Right lung (tissue), 5 donors: Measurements from ENCODE around the gene KLHL14. TPM values are rescaled to one million over a fixed set of nuclear protein-coding genes. Genes with fewer than 3 reads are reported as not detected.
"Not testable (repeated sequence)": the region's sequence is repeated elsewhere in the genome, so short reads cannot be mapped to it uniquely, and the experiment has no call there.

Source experiments
- DNase-seq, 2 donors: peaks; one replicate each; pipeline ENCODE4 v3.0.0-alpha.2; 2013
- polyA plus RNA-seq, 5 donors: library from polyadenylated mRNA; unstranded; fragments of 120-200 nt; gene quantifications; one replicate each; pipeline versions ENCODE4 v1.2.1 to v1.2.3, GENCODE V29; 2013; ENCODE audit warnings: inconsistent platforms in 1 of 5, low replicate concordance in 1 of 5; ENCODE audit not compliant: insufficient read length in 5 of 5, insufficient read depth in 1 of 5

KLHL14 gene
- polyA plus RNA-seq, 5 donors: 0.78 to 1.5 (median 0.96) TPM

- no peak for DNase-seq
Observed at GRCh38 chr18:32722279-32722678, 50.5 kb downstream of the KLHL14 start.

- DNase-seq: no peak
Observed at GRCh38 chr18:32717126-32717525, 55.7 kb downstream of the KLHL14 start.

GRCh38 chr18:32714571-32715148, 58.2 kb downstream of the KLHL14 start:
- DNase-seq: peak; percentile 53 to 62

GRCh38 chr18:32712860-32713259, 60.0 kb downstream of the KLHL14 start:
- DNase-seq: no peak

GRCh38 chr18:32711862-32712261, 61.0 kb downstream of the KLHL14 start:
- no peak for DNase-seq

- DNase-seq: no peak
Observed at GRCh38 chr18:32707586-32707985, 65.2 kb downstream of the KLHL14 start.

GRCh38 chr18:32707147-32707546, 65.7 kb downstream of the KLHL14 start:
- no peak for DNase-seq

- no peak for DNase-seq
Observed at GRCh38 chr18:32701313-32701712, 71.5 kb downstream of the KLHL14 start.

GRCh38 chr18:32698153-32698552, 74.7 kb downstream of the KLHL14 start:
- DNase-seq: no peak

- DNase-seq: no peak
Observed at GRCh38 chr18:32696376-32696775, 76.4 kb downstream of the KLHL14 start.

- no peak for DNase-seq
Observed at GRCh38 chr18:32695534-32695933, 77.3 kb downstream of the KLHL14 start.

GRCh38 chr18:32688821-32689220, 84.0 kb downstream of the KLHL14 start:
- no peak for DNase-seq

- no peak for DNase-seq
Observed at GRCh38 chr18:32684940-32685339, 87.9 kb downstream of the KLHL14 start.

GRCh38 chr18:32684096-32684495, 88.7 kb downstream of the KLHL14 start:
- DNase-seq: no peak

- DNase-seq: no peak
Observed at GRCh38 chr18:32683044-32683443, 89.8 kb downstream of the KLHL14 start.

GRCh38 chr18:32677578-32677977, 95.2 kb downstream of the KLHL14 start:
- no peak for DNase-seq

- DNase-seq: no peak
Observed at GRCh38 chr18:32674491-32674890, 98.3 kb downstream of the KLHL14 start.

GRCh38 chr18:32672398-32672797, 100.4 kb downstream of the KLHL14 start:
- DNase-seq: no peak

GRCh38 chr18:32670727-32671126, 102.1 kb downstream of the KLHL14 start:
- DNase-seq: no peak

- DNase-seq: no peak
Observed at GRCh38 chr18:32669549-32670165, 103.2 kb downstream of the KLHL14 start.

- DNase-seq: no peak
Observed at GRCh38 chr18:32668956-32669355, 103.9 kb downstream of the KLHL14 start.

GRCh38 chr18:32661486-32662299, 111.1 kb downstream of the KLHL14 start:
- DNase-seq: no peak

GRCh38 chr18:32654507-32654906, 118.3 kb downstream of the KLHL14 start:
- DNase-seq: not testable (repeated sequence)
